ENCODE results near the gene SPINK13.
"Not testable (repeated sequence)": the region's sequence is repeated elsewhere in the genome, so short reads cannot be mapped to it uniquely, and the experiment has no call there.

GRCh38 chr5:148281336-148281735, 12.7 kb downstream of the SPINK13 start:
- not testable (repeated sequence) for TF ChIP-seq CTCF (IDR thresholded peaks at IDR 0.05); EZH2 (IDR thresholded peaks at IDR 0.05; ENCODE audit: borderline replicate concordance, insufficient read depth, low read depth, low read length, poor library complexity, severe bottlenecking)

Data from B cell (primary cell).